ENCODE measurements around the gene HGFAC. TPM values are rescaled to one million over a fixed set of nuclear protein-coding genes. Genes with fewer than 3 reads are reported as not detected.

The HGFAC gene
- total and polyA plus RNA-seq, 2 experiments from 2014 or later: not detected

DNA sequence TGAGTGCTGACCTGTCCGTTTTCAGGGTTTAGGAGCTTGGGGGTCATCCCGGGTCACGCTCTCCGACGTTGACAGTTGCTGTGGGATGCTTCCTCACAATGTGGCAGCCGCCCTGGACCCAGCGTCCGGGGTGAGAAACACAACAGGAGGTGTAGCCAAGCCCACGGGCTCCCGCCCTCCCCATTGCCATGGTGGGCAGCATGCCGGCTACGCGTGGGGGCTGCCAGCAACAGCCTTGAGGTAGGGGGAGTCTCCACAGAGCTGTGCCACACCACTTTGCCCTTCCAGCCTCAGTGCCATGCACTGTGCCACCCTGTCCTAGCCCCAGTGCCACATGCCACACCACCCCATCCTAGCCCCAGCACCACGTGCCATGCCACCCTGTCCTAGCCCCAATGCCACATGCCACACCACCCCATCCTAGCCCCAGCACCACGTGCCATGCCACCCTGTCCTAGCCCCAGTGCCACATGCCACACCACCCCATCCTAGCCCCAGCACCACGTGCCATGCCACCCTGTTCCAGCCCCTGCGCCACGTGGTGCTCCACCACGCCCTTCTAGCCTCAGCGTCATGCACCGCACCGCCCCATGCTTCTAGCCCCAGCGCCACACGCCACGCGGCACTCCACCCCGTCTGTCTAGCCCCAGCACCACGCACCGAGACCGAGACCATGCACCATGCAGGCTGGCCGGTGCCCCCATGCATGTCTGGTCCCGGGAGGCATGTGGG, 8.5 kb upstream of the HGFAC start:
- Histone ChIP-seq H3K27ac (no peak overlapping the region), H3K27me3 (replicated peaks; ENCODE audit: insufficient read depth) (no peaks in the 10 kb centered on the region), H3K79me2 (ENCODE audit: insufficient read depth) (no peaks in the 10 kb centered on the region), H3K9ac (no peak overlapping the region), H3K36me3 (ENCODE audit: low read depth) (no peaks in the 10 kb centered on the region), H3K4me3 (no peak overlapping the region), H3F3A (ENCODE audit: insufficient read depth) (no peaks in the 10 kb centered on the region), H2AFZ (no peak overlapping the region), H3K9me3 (ENCODE audit: low read depth) (no peaks in the 10 kb centered on the region), H3K9me2 (ENCODE audit: insufficient read depth) (no peaks in the 10 kb centered on the region), H3K4me2 (ENCODE audit: unreplicated experiment) (no peak overlapping the region), H4K20me1 (ENCODE audit: insufficient read depth) (no peaks in the 10 kb centered on the region), H3K4me1 (ENCODE audit: insufficient read depth) (peaks cover 11% of the 10 kb centered on the region)
- no peak for TF ChIP-seq EZH2phosphoT487 (IDR thresholded peaks at IDR 0.05; ENCODE audit: insufficient read depth, low read depth)
- no peak for TF ChIP-seq EZH2 (IDR thresholded peaks at IDR 0.05; ENCODE audit: insufficient read depth, poor library complexity, severe bottlenecking)
- DNase-seq: no peak
- 94 to 97% methylated on average over 27 to 32 of the region's 32 CpGs for WGBS, 2 experiments (ENCODE audit: low coverage in 1 of 2, low lambda C conversion rate in 2 of 2, missing lambda C conversion rate in 2 of 2)
- in situ Hi-C loops (cut with MboI): no loop called here

DNA sequence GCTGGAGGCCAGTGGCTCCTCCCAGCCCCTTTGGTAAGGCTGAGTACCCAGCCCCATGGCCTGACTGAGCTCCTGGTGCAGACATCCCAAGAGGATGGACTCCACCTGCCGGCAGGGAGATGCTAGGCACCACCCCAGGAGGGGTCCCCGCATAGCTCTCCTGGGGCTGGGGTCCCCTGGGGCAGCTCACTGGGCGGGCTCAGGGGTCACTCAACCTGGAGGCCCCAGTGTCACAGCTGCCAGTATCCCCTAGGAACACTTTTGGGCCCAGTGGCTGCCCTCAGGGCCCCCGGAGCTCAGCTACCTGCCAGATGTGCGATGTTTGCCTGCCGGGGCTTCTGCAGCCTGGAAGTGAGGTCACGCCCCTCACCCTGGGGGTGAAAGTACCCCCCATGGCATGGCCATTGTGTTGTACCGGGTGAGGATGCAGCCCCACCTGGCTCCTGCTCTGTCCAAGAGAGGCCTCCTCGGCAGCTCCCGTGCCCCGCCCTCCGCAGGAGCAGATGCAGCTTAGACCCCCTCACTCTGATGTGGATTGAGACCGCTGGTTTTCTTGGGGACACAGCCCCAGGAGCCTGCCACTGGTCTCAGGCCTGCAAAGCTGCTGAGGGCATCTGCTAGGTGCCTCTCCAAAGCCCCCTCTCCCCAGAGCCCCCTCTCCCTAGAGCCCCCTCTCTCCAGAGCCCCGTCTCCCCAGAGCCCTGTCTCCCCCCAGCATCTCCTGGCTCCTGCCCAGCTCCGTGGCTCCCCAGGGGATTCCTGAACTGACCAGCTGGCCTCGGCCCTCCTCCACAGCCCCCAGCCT, 6.7 kb upstream of the HGFAC start:
- Histone ChIP-seq H3K9me3 (ENCODE audit: low read depth) (no peaks in the 10 kb centered on the region), H4K20me1 (ENCODE audit: insufficient read depth) (no peaks in the 10 kb centered on the region), H3K4me2 (ENCODE audit: unreplicated experiment) (no peak overlapping the region), H3K36me3 (ENCODE audit: low read depth) (no peaks in the 10 kb centered on the region), H3K4me1 (ENCODE audit: insufficient read depth) (peaks cover 11% of the 10 kb centered on the region), H3K9me2 (ENCODE audit: insufficient read depth) (no peaks in the 10 kb centered on the region), H3K79me2 (ENCODE audit: insufficient read depth) (no peaks in the 10 kb centered on the region), H2AFZ (no peak overlapping the region), H3K27me3 (replicated peaks; ENCODE audit: insufficient read depth) (no peaks in the 10 kb centered on the region), H3K9ac (no peak overlapping the region), H3K27ac (no peak overlapping the region), H3K4me3 (no peak overlapping the region), H3F3A (ENCODE audit: insufficient read depth) (no peaks in the 10 kb centered on the region)
- DNase-seq: no peak
- in situ Hi-C loops (cut with MboI): no loop called here
- TF ChIP-seq EZH2phosphoT487 (IDR thresholded peaks at IDR 0.05; ENCODE audit: insufficient read depth, low read depth) (no peak), EZH2 (IDR thresholded peaks at IDR 0.05; ENCODE audit: insufficient read depth, poor library complexity, severe bottlenecking) (no peak)
- 77 to 78% methylated on average over 12 to 16 of the region's 16 CpGs for WGBS, 2 experiments (ENCODE audit: low coverage in 1 of 2, low lambda C conversion rate in 2 of 2, missing lambda C conversion rate in 2 of 2)

GRCh38 chr4:3435686-3435956, 6.1 kb upstream of the HGFAC start:
- Histone ChIP-seq H4K20me1 (ENCODE audit: insufficient read depth) (no peaks in the 10 kb centered on the region), H3K27ac (no peak overlapping the region), H3K9me3 (ENCODE audit: low read depth) (no peaks in the 10 kb centered on the region), H3K9ac (no peak overlapping the region), H3K27me3 (replicated peaks; ENCODE audit: insufficient read depth) (no peaks in the 10 kb centered on the region), H3K4me3 (no peak overlapping the region), H3F3A (ENCODE audit: insufficient read depth) (no peaks in the 10 kb centered on the region), H3K4me1 (ENCODE audit: insufficient read depth) (peaks cover 11% of the 10 kb centered on the region), H3K4me2 (ENCODE audit: unreplicated experiment) (no peak overlapping the region), H3K36me3 (ENCODE audit: low read depth) (no peaks in the 10 kb centered on the region), H3K9me2 (ENCODE audit: insufficient read depth) (no peaks in the 10 kb centered on the region), H2AFZ (no peak overlapping the region), H3K79me2 (ENCODE audit: insufficient read depth) (no peaks in the 10 kb centered on the region)
- no peak for TF ChIP-seq EZH2 (IDR thresholded peaks at IDR 0.05; ENCODE audit: insufficient read depth, poor library complexity, severe bottlenecking)
- TF ChIP-seq EZH2phosphoT487 (IDR thresholded peaks at IDR 0.05; ENCODE audit: insufficient read depth, low read depth): no peak
- in situ Hi-C loops (cut with MboI): no loop called here
- no peak for DNase-seq
- 91 to 92% methylated on average over 4 of the region's 4 CpGs for WGBS, 2 experiments (ENCODE audit: low coverage in 1 of 2, low lambda C conversion rate in 2 of 2, missing lambda C conversion rate in 2 of 2)

- Histone ChIP-seq H3K9me2 (ENCODE audit: insufficient read depth) (no peaks in the 10 kb centered on the region), H3K27ac (no peak overlapping the region), H3K9ac (peak overlapping the region; percentile 52), H2AFZ (peak overlapping the region; percentile 28; the same call in 1 of the 2 replicates), H4K20me1 (ENCODE audit: insufficient read depth) (no peaks in the 10 kb centered on the region), H3F3A (ENCODE audit: insufficient read depth) (no peaks in the 10 kb centered on the region), H3K4me3 (no peak overlapping the region), H3K27me3 (replicated peaks; ENCODE audit: insufficient read depth) (no peaks in the 10 kb centered on the region), H3K79me2 (ENCODE audit: insufficient read depth) (no peaks in the 10 kb centered on the region), H3K36me3 (ENCODE audit: low read depth) (no peaks in the 10 kb centered on the region), H3K4me2 (ENCODE audit: unreplicated experiment) (no peak overlapping the region), H3K4me1 (ENCODE audit: insufficient read depth) (peaks cover 11% of the 10 kb centered on the region), H3K9me3 (ENCODE audit: low read depth) (no peaks in the 10 kb centered on the region)
- TF ChIP-seq EZH2phosphoT487 (IDR thresholded peaks at IDR 0.05; ENCODE audit: insufficient read depth, low read depth) (no peak), EZH2 (IDR thresholded peaks at IDR 0.05; ENCODE audit: insufficient read depth, poor library complexity, severe bottlenecking) (no peak)
- DNase-seq: no peak
- WGBS, 2 experiments (ENCODE audit: low coverage in 1 of 2, low lambda C conversion rate in 2 of 2, missing lambda C conversion rate in 2 of 2): 76 to 86% methylated on average over 13 to 22 of the region's 22 CpGs
- in situ Hi-C loops (cut with MboI): no loop called here
Observed at GRCh38 chr4:3436048-3436797, 5.5 kb upstream of the HGFAC start.

All from GM23248 (cell line).